Smooth muscle cell (in vitro differentiated cells): ENCODE data around the gene POP7. TPM values are rescaled to one million over a fixed set of nuclear protein-coding genes. Genes with fewer than 3 reads are reported as not detected.

Source experiments
- DNase-seq: peaks from one replicate; lab custom pipeline; 2025; ENCODE audit not compliant: unreplicated experiment; lab: John Stamatoyannopoulos, UW
- H2AFZ ChIP-seq: fragments of 200-600 bp; sonication (generic); 2 replicates; pipeline ENCODE4 v1.6.0; 2016; ENCODE audit warnings: antibody characterized with exemption, low read depth, mild to moderate bottlenecking
- H3F3A ChIP-seq: fragments of 200-600 bp; sonication (generic); 2 replicates; pipeline ENCODE4 v1.6.0; 2017; ENCODE audit warnings: antibody characterized with exemption, low read depth
- H3K27ac ChIP-seq: fragments of 200-600 bp; sonication (generic); 2 replicates; pipeline ENCODE4 v1.5.1; 2016; ENCODE audit warnings: low read depth, mild to moderate bottlenecking
- H3K27me3 ChIP-seq: fragments of 200-600 bp; sonication (generic); 2 replicates; pipeline ENCODE4 v1.6.1; 2016; ENCODE audit warnings: low read depth, mild to moderate bottlenecking
- H3K36me3 ChIP-seq: fragments of 200-600 bp; sonication (generic); 2 replicates; pipeline ENCODE4 v1.5.1; 2016; ENCODE audit warnings: low read depth
- H3K4me1 ChIP-seq: fragments of 200-600 bp; sonication (generic); 2 replicates; pipeline ENCODE4 v1.5.1; 2016; ENCODE audit warnings: low read depth
- H3K4me2 ChIP-seq: fragments of 200-600 bp; sonication (generic); 2 replicates; pipeline ENCODE4 v1.6.0; 2016; ENCODE audit warnings: mild to moderate bottlenecking
- H3K4me3 ChIP-seq: fragments of 200-600 bp; sonication (generic); 2 replicates; pipeline ENCODE4 v1.5.1; 2016; ENCODE audit warnings: mild to moderate bottlenecking
- H3K79me2 ChIP-seq: fragments of 200-600 bp; sonication (generic); 2 replicates; pipeline ENCODE4 v1.6.0; 2016; ENCODE audit warnings: low read depth, mild to moderate bottlenecking
- H3K9ac ChIP-seq: fragments of 200-600 bp; sonication (generic); 2 replicates; pipeline ENCODE4 v1.6.0; 2016; ENCODE audit warnings: low read depth
- H3K9me3 ChIP-seq: fragments of 200-600 bp; sonication (generic); replicated peaks from 2 replicates; pipeline ENCODE4 v1.5.1; 2016; ENCODE audit warnings: low read depth
- H4K20me1 ChIP-seq: fragments of 200-600 bp; sonication (generic); 2 replicates; pipeline ENCODE4 v1.6.0; 2016; ENCODE audit warnings: low read depth
- WGBS: methylation state at CpG from one replicate; pipeline ENCODE4 v1.1.7; 2016; ENCODE audit warnings: low lambda C conversion rate; 5-methylcytosine and 5-hydroxymethylcytosine counted together
- polyA plus RNA-seq: library from polyadenylated mRNA; unstranded; fragments of >200 nt; fragmentation: Nextera tagmentation; extraction: Ambion mirVana; gene quantifications from 2 replicates; pipeline ENCODE4 v1.2.1, GENCODE V29; 2016
- total RNA-seq: library from RNA; depleted of rRNA; stranded (reverse); fragments of >200 nt; gene quantifications from 2 replicates; pipeline ENCODE4 v1.2.3, GENCODE V29; 2014
- TF ChIP-seq, protein P1 (sequence below): fragments of 200-600 bp; sonication (generic); IDR thresholded peaks from 2 replicates; pipeline ENCODE4 v1.5.1; 2017; ENCODE audit warnings: borderline replicate concordance, mild to moderate bottlenecking, antibody characterized with exemption; ENCODE audit not compliant: insufficient read depth, poor library complexity, severe bottlenecking

POP7 gene
- total and polyA plus RNA-seq, 2 experiments from 2014 or later, result 19.5 to 58.7 TPM

DNA sequence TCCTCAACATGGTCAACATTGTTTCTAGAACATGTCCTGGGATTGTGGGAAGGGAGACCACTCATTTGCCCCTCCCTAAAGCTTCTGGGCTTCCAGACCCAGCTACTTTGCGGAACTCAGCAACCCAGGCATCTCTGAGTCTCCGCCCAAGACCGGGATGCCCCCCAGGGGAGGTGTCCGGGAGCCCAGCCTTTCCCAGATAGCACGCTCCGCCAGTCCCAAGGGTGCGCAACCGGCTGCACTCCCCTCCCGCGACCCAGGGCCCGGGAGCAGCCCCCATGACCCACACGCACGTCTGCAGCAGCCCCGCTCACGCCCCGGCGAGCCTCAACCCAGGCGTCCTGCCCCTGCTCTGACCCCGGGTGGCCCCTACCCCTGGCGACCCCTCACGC lies 14.4 kb downstream of the POP7 start, which contains the start of gene EPO:
EPO (plus strand) TSS at position 190 of the 392 bp plus-strand sequence. CDS start 513 bp downstream, outside the sequence.
- H4K20me1 ChIP-seq, result no peaks in the 10 kb centered on the region
- H3K79me2 ChIP-seq, result no peaks in the 10 kb centered on the region
- H3K36me3 ChIP-seq, result no peaks in the 10 kb centered on the region
- no peak within 1 kb of the TSS for H3K27ac ChIP-seq
- 6% methylated on average over 19 of the region's 21 CpGs for WGBS
- no peak within 1 kb of the TSS for H2AFZ ChIP-seq
- H3K4me1 ChIP-seq, result peaks cover 8% of the 10 kb centered on the region
- H3K4me3 ChIP-seq, result peak within 1 kb of the TSS; percentile 31
- TF ChIP-seq, protein P1, sequence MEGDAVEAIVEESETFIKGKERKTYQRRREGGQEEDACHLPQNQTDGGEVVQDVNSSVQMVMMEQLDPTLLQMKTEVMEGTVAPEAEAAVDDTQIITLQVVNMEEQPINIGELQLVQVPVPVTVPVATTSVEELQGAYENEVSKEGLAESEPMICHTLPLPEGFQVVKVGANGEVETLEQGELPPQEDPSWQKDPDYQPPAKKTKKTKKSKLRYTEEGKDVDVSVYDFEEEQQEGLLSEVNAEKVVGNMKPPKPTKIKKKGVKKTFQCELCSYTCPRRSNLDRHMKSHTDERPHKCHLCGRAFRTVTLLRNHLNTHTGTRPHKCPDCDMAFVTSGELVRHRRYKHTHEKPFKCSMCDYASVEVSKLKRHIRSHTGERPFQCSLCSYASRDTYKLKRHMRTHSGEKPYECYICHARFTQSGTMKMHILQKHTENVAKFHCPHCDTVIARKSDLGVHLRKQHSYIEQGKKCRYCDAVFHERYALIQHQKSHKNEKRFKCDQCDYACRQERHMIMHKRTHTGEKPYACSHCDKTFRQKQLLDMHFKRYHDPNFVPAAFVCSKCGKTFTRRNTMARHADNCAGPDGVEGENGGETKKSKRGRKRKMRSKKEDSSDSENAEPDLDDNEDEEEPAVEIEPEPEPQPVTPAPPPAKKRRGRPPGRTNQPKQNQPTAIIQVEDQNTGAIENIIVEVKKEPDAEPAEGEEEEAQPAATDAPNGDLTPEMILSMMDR, result no peak
- H3K9me3 ChIP-seq, result no peaks in the 10 kb centered on the region
- peaks cover 49% of the 10 kb centered on the region for H3K27me3 ChIP-seq
- no peak within 1 kb of the TSS for H3K9ac ChIP-seq
- H3F3A ChIP-seq, result no peaks in the 10 kb centered on the region
- H3K4me2 ChIP-seq, result peak within 1 kb of the TSS; percentile 81
- DNase-seq, result no peak

- TF ChIP-seq, protein P1, result no peak
- H3K4me2 ChIP-seq, result peak overlapping the region; percentile 81
- peaks cover 8% of the 10 kb centered on the region for H3K4me1 ChIP-seq
- no peaks in the 10 kb centered on the region for H3K36me3 ChIP-seq
- H3K9ac ChIP-seq, result no peak overlapping the region
- no peaks in the 10 kb centered on the region for H4K20me1 ChIP-seq
- no peaks in the 10 kb centered on the region for H3K9me3 ChIP-seq
- peaks cover 3% of the 10 kb centered on the region for H3F3A ChIP-seq
- no peak overlapping the region for H2AFZ ChIP-seq
- H3K27ac ChIP-seq, result no peak overlapping the region
- peak overlapping the region; percentile 31 for H3K4me3 ChIP-seq
- no peaks in the 10 kb centered on the region for H3K79me2 ChIP-seq
- 9% methylated on average over 44 of the region's 56 CpGs for WGBS
- no peak for DNase-seq
- H3K27me3 ChIP-seq, result peaks cover 49% of the 10 kb centered on the region
These were observed 15.0 kb downstream of the POP7 start for GRCh38 chr7:100720671-100721504.

- WGBS, result 82% methylated on average over 8 of the region's 8 CpGs
- Histone ChIP-seq H3K79me2 (no peaks in the 10 kb centered on the region), H2AFZ (no peak overlapping the region), H3K4me1 (peaks cover 11% of the 10 kb centered on the region), H4K20me1 (no peaks in the 10 kb centered on the region), H3F3A (peaks cover 3% of the 10 kb centered on the region), H3K4me2 (no peak overlapping the region), H3K27me3 (peaks cover 49% of the 10 kb centered on the region), H3K4me3 (no peak overlapping the region), H3K36me3 (no peaks in the 10 kb centered on the region), H3K9me3 (no peaks in the 10 kb centered on the region), H3K27ac (no peak overlapping the region), H3K9ac (no peak overlapping the region)
- no peak for DNase-seq
- TF ChIP-seq, protein P1, result no peak
These were observed 15.5 kb downstream of the POP7 start for GRCh38 chr7:100721505-100721812.
